ENCODE data around the gene CNPY4.
"Not testable (repeated sequence)": the region's sequence is repeated elsewhere in the genome, so short reads cannot be mapped to it uniquely, and the experiment has no call there.

The CNPY4 gene

GRCh38 chr7:100119970-100120732 is 717 bp downstream of the CNPY4 start:
- peak; percentile 80 for DNase-seq (ENCODE audit: low spot score)

- DNase-seq (ENCODE audit: low spot score): no peak
Measured at GRCh38 chr7:100120733-100121036, 1.3 kb downstream of the CNPY4 start.

- DNase-seq (ENCODE audit: low spot score): no peak
Measured at GRCh38 chr7:100122067-100122466, 2.6 kb downstream of the CNPY4 start.

- no peak for DNase-seq (ENCODE audit: low spot score)
Measured at GRCh38 chr7:100122568-100122967, 3.1 kb downstream of the CNPY4 start.

GRCh38 chr7:100124301-100125230 is 5.1 kb downstream of the CNPY4 start:
- no peak for DNase-seq (ENCODE audit: low spot score)

GRCh38 chr7:100126239-100126930 is 7.0 kb downstream of the CNPY4 start:
- DNase-seq (ENCODE audit: low spot score): no peak

GRCh38 chr7:100126931-100127865 is 7.8 kb downstream of the CNPY4 start, which contains the start of gene MBLAC1:
Gene MBLAC1 (plus strand): TSS chr7:100126967. CDS start chr7:100127396, 429 bp downstream.
- peak; percentile 91 for DNase-seq (ENCODE audit: low spot score)

GRCh38 chr7:100127866-100128636 is 8.6 kb downstream of the CNPY4 start:
- no peak for DNase-seq (ENCODE audit: low spot score)

- DNase-seq (ENCODE audit: low spot score): no peak
Measured at GRCh38 chr7:100128637-100128963, 9.2 kb downstream of the CNPY4 start.

GRCh38 chr7:100130220-100130607 is 10.8 kb downstream of the CNPY4 start:
- DNase-seq (ENCODE audit: low spot score): not testable (repeated sequence)

GRCh38 chr7:100130608-100131453 is 11.4 kb downstream of the CNPY4 start:
- no peak for DNase-seq (ENCODE audit: low spot score)

GRCh38 chr7:100132126-100132525 is 12.7 kb downstream of the CNPY4 start:
- no peak for DNase-seq (ENCODE audit: low spot score)

- no peak for DNase-seq (ENCODE audit: low spot score)
Measured at GRCh38 chr7:100132697-100133151, 13.3 kb downstream of the CNPY4 start.

GRCh38 chr7:100137851-100138760 is 18.7 kb downstream of the CNPY4 start:
- DNase-seq (ENCODE audit: low spot score): no peak

GRCh38 chr7:100141555-100141949 is 22.1 kb downstream of the CNPY4 start:
- DNase-seq (ENCODE audit: low spot score): no peak

- DNase-seq (ENCODE audit: low spot score): no peak
Measured at GRCh38 chr7:100142461-100142860, 23.0 kb downstream of the CNPY4 start.

- DNase-seq (ENCODE audit: low spot score): not testable (repeated sequence)
Measured at GRCh38 chr7:100146350-100146749, 26.9 kb downstream of the CNPY4 start.

GRCh38 chr7:100147278-100147677 is 27.8 kb downstream of the CNPY4 start:
- DNase-seq (ENCODE audit: low spot score): no peak

- DNase-seq (ENCODE audit: low spot score): no peak
Measured at GRCh38 chr7:100148225-100148558, 28.8 kb downstream of the CNPY4 start.
